Measurements from ENCODE around the gene SDK1.

Gene SDK1

DNA sequence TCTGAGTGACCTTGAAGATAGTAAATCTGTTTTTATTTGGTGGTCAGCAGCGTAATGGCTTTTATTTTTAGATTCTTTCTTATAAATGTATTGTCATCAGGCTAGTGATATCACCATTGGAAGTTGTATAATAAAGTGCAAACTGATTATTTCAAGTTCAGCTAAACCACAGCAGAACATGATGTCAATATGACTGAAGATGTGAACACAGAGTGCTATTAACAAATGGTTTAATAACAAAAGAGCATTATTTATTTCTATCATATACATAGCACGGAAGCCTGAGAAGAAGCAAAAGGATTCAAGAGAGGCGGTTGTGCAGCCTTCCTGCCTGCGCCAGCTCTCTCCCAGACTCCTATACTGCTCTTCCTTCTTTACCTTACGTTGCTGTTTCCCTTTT is 142.7 kb downstream of the SDK1 start:
- H3K4me3 ChIP-seq (ENCODE audit: low read depth, low read length), result no peak overlapping the region
- DNase-seq (ENCODE audit: low read depth), result no peak
- no peak for TF ChIP-seq CTCF (IDR thresholded peaks at IDR 0.05; ENCODE audit: insufficient read depth, low read depth, low read length, missing control alignments)

GRCh38 chr7:3446786-3447185 is 145.7 kb downstream of the SDK1 start:
- H3K4me3 ChIP-seq (ENCODE audit: low read depth, low read length), result no peak overlapping the region
- DNase-seq (ENCODE audit: low read depth), result no peak
- no peak for TF ChIP-seq CTCF (IDR thresholded peaks at IDR 0.05; ENCODE audit: insufficient read depth, low read depth, low read length, missing control alignments)

- H3K4me3 ChIP-seq (ENCODE audit: low read depth, low read length), result no peak overlapping the region
- no peak for DNase-seq (ENCODE audit: low read depth)
- TF ChIP-seq CTCF (IDR thresholded peaks at IDR 0.05; ENCODE audit: insufficient read depth, low read depth, low read length, missing control alignments), result no peak
These were observed 150.6 kb downstream of the SDK1 start for GRCh38 chr7:3451701-3452100.

DNA sequence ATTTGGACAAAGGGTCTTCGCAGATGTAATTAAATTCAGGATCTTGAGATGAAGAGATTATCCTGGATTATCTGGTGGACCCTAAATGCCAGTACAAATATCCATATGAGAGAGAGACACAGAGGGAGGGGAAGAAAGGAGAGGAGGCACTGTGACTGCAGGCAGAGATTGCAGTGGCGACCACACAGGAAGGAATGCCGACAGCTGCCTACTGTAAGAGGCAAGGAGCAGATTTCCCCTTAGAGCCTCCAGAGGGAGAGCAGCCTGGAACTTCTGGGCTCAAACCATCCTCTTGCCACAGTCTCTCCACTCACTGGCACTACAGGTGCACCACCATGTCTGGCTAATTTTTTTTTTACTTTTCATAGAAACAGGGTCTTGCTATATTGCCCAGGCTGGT is 152.3 kb downstream of the SDK1 start:
- DNase-seq (ENCODE audit: low read depth), result no peak
- H3K4me3 ChIP-seq (ENCODE audit: low read depth, low read length), result no peak overlapping the region
- no peak for TF ChIP-seq CTCF (IDR thresholded peaks at IDR 0.05; ENCODE audit: insufficient read depth, low read depth, low read length, missing control alignments)

DNA sequence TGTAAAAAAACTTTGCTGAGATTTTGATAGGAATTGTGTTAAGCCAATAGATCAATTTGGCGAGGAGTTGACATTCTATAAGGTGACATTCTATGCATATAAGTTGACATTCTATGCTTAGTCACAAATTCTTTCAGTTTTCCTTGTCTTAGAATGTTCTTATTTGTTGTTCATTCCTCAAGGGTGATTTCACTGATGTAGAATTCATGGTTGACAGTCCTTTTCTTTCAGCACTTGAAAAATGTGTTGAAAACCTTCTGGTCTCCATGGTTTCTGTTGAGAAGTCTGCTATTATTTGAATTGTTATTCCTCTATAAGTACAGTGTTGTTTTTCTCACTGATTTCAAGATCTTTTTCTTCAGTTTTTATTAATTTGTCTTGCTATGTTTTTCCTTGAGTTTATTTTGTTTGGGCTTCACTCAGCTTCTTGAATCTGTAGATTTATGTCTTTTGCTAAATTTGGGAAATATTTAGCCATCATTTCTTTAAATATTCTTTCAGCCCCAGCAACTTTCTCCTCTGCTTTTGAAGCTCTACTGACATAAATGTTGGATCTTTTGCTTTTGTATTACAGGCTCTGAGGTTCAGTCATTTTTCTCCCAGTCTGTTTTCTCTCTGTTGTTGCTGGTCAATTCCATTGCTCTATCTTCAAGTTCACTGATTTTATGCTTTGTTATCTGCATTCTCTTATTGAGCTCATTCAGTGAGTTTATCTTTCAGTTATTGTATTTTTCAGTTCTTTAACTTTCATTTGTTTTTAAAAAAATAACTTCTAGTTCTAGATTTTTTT is 154.9 kb downstream of the SDK1 start:
- H3K4me3 ChIP-seq (ENCODE audit: low read depth, low read length), result no peak overlapping the region
- no peak for DNase-seq (ENCODE audit: low read depth)
- no peak for TF ChIP-seq CTCF (IDR thresholded peaks at IDR 0.05; ENCODE audit: insufficient read depth, low read depth, low read length, missing control alignments)

GRCh38 chr7:3459111-3459510 is 158.1 kb downstream of the SDK1 start:
- TF ChIP-seq CTCF (IDR thresholded peaks at IDR 0.05; ENCODE audit: insufficient read depth, low read depth, low read length, missing control alignments), result no peak
- no peak overlapping the region for H3K4me3 ChIP-seq (ENCODE audit: low read depth, low read length)
- DNase-seq (ENCODE audit: low read depth), result no peak

DNA sequence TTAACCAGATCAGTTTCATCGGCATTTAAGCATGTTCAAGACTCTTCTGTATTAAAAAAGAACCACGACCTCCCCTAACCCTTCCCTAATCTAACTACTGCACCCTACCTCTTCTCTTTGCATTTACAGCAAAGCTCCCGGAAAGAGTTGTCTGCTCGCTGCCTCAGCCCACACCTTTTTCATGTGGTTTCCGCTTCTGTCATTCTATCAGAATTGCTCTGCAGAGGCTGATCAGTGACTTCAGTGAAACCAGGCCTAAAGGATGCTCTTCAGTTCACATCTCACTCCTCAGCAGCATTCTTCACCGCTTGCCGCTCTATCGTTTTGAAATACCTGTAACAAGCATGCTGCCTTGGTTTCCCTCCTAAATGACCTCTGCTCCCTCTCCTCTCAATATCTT is 160.9 kb downstream of the SDK1 start:
- H3K4me3 ChIP-seq (ENCODE audit: low read depth, low read length), result no peak overlapping the region
- no peak for TF ChIP-seq CTCF (IDR thresholded peaks at IDR 0.05; ENCODE audit: insufficient read depth, low read depth, low read length, missing control alignments)
- no peak for DNase-seq (ENCODE audit: low read depth)
